GM19467 (cell line): ENCODE measurements around the gene CCDC15.

Experiments used
- ATAC-seq: cut with Tn5 transposase; IDR thresholded peaks from one replicate; pipeline ENCODE4 v1.9.1; 2021; ENCODE audit warnings: mild to moderate bottlenecking, moderate library complexity; ENCODE audit not compliant: unreplicated experiment

Gene CCDC15

GRCh38 chr11:124953753-124954589 lies at the start of gene CCDC15:
CCDC15 (plus strand) TSS chr11:124954202; CDS start chr11:124954733, 531 bp downstream.
- ATAC-seq: peak; percentile 100

GRCh38 chr11:124915541-124916369 lies 38.2 kb upstream of the CCDC15 start:
- ATAC-seq: no peak

- ATAC-seq: no peak
These were observed 37.7 kb upstream of the CCDC15 start for GRCh38 chr11:124916370-124916710.

GRCh38 chr11:124917115-124917637 lies 36.8 kb upstream of the CCDC15 start:
- ATAC-seq: no peak

- no peak for ATAC-seq
These were observed 35.1 kb upstream of the CCDC15 start, which contains the start of gene HEPN1 for GRCh38 chr11:124918950-124919349. HEPN1 (plus strand) TSS chr11:124919250.

- no peak for ATAC-seq
These were observed 34.1 kb upstream of the CCDC15 start for GRCh38 chr11:124919898-124920297.

- no peak for ATAC-seq
These were observed 33.6 kb upstream of the CCDC15 start for GRCh38 chr11:124920356-124920755.

GRCh38 chr11:124920870-124921609 lies 33.0 kb upstream of the CCDC15 start:
- ATAC-seq: no peak

- ATAC-seq: no peak
These were observed 31.2 kb upstream of the CCDC15 start for GRCh38 chr11:124922831-124923230.

GRCh38 chr11:124923296-124923695 lies 30.7 kb upstream of the CCDC15 start:
- no peak for ATAC-seq

GRCh38 chr11:124928942-124929665 lies 24.9 kb upstream of the CCDC15 start:
- ATAC-seq: no peak

- peak; percentile 73 for ATAC-seq
These were observed 23.2 kb upstream of the CCDC15 start for GRCh38 chr11:124930799-124931198.

GRCh38 chr11:124934862-124935547 lies 19.0 kb upstream of the CCDC15 start:
- ATAC-seq: no peak

GRCh38 chr11:124935548-124936514 lies 18.2 kb upstream of the CCDC15 start, which contains the start of gene HEPACAM:
HEPACAM (minus strand) TSS chr11:124936047; CDS start chr11:124936006, 41 bp downstream.
- no peak for ATAC-seq

GRCh38 chr11:124937336-124937935 lies 16.6 kb upstream of the CCDC15 start:
- no peak for ATAC-seq

GRCh38 chr11:124938206-124938765 lies 15.7 kb upstream of the CCDC15 start:
- no peak for ATAC-seq

GRCh38 chr11:124938970-124939369 lies 15.0 kb upstream of the CCDC15 start:
- no peak for ATAC-seq

GRCh38 chr11:124941703-124942102 lies 12.3 kb upstream of the CCDC15 start:
- no peak for ATAC-seq
